Measurements from ENCODE around the gene ANK2.

DNA sequence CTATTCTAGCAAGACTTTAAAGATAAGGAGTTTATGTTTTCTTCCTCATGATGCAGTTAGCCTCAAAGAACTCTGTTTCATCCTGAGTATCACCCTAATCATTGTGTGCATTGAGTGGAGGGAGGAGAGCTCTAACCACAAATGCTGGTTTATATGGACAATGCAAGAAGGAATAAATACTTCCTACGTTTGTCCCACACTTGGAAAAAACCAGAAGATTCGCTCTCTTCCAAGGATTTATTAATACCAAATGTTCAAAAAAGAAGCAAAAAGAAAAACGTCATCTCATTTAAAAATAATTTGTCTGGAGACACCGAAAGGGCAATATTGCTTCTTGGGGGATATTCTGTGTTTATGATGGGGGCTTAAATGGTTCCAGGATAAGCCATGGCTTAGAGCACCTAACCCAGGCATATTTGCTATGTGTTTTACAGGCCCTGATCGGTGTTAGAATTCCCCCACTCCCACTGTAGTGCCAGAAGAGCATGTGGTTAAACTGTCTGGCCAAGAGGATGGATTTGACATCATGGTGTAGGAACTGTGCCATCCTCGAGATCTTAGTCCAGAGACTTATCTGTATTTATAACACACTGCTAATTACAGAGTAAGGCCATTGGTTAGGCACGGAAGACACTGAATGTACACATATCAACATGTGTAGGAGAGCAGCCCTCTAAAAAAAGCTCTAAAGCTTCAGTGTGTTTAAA, 227.2 kb downstream of the ANK2 start:
- TF ChIP-seq, protein P1, sequence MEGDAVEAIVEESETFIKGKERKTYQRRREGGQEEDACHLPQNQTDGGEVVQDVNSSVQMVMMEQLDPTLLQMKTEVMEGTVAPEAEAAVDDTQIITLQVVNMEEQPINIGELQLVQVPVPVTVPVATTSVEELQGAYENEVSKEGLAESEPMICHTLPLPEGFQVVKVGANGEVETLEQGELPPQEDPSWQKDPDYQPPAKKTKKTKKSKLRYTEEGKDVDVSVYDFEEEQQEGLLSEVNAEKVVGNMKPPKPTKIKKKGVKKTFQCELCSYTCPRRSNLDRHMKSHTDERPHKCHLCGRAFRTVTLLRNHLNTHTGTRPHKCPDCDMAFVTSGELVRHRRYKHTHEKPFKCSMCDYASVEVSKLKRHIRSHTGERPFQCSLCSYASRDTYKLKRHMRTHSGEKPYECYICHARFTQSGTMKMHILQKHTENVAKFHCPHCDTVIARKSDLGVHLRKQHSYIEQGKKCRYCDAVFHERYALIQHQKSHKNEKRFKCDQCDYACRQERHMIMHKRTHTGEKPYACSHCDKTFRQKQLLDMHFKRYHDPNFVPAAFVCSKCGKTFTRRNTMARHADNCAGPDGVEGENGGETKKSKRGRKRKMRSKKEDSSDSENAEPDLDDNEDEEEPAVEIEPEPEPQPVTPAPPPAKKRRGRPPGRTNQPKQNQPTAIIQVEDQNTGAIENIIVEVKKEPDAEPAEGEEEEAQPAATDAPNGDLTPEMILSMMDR (IDR thresholded peaks at IDR 0.05) = no peak
- no peak for TF ChIP-seq POLR2A (IDR thresholded peaks at IDR 0.05)

Data from uterus (tissue), 2 donors.